Activated naive CD4-positive, alpha-beta T cell (primary cell): ENCODE data around the gene CRKL.

Experiments
- DNase-seq, 4 experiments: peaks; one replicate each; lab custom pipeline; 2025; lab: John Stamatoyannopoulos, UW

CRKL gene

GRCh38 chr22:20981787-20982562 lies 64.8 kb downstream of the CRKL start, which contains the start of gene LZTR1:
TSS of gene LZTR1 (plus strand) at chr22:20982297. CDS start at chr22:20982372, 75 bp downstream.
- peak; percentile 38 to 62 (median 52) for DNase-seq

- no peak for DNase-seq
Observed at GRCh38 chr22:20982563-20982882, 65.3 kb downstream of the CRKL start.

- no peak for DNase-seq
Observed at GRCh38 chr22:20983081-20983771, 66.0 kb downstream of the CRKL start.

GRCh38 chr22:20985720-20986119 lies 68.5 kb downstream of the CRKL start:
- DNase-seq: no peak

GRCh38 chr22:20986365-20986764 lies 69.2 kb downstream of the CRKL start:
- no peak for DNase-seq

- no peak for DNase-seq
Observed at GRCh38 chr22:20987375-20987774, 70.2 kb downstream of the CRKL start.

GRCh38 chr22:20988573-20989322 lies 71.5 kb downstream of the CRKL start:
- no peak for DNase-seq

GRCh38 chr22:20989323-20990138 lies 72.3 kb downstream of the CRKL start:
- DNase-seq: no peak

- no peak for DNase-seq
Observed at GRCh38 chr22:20990184-20991180, 73.3 kb downstream of the CRKL start.

- DNase-seq: no peak
Observed at GRCh38 chr22:20991252-20992055, 74.2 kb downstream of the CRKL start.

- DNase-seq: no peak
Observed at GRCh38 chr22:20992056-20992442, 74.8 kb downstream of the CRKL start.

- DNase-seq: no peak
Observed at GRCh38 chr22:20992456-20993303, 75.5 kb downstream of the CRKL start.

- DNase-seq: no peak
Observed at GRCh38 chr22:20993304-20994127, 76.3 kb downstream of the CRKL start.

- DNase-seq: no peak
Observed at GRCh38 chr22:20994128-20994901, 77.1 kb downstream of the CRKL start.

- DNase-seq: no peak
Observed at GRCh38 chr22:20994902-20995241, 77.7 kb downstream of the CRKL start.

- DNase-seq: no peak
Observed at GRCh38 chr22:20995329-20996030, 78.3 kb downstream of the CRKL start.

GRCh38 chr22:20996031-20996410 lies 78.8 kb downstream of the CRKL start:
- DNase-seq: no peak
